Sciatic nerve (tissue), 2 donors: Measurements from ENCODE around the gene CDH24. TPM values are rescaled to one million over a fixed set of nuclear protein-coding genes. Genes with fewer than 3 reads are reported as not detected.

Experiments used
- ATAC-seq: fragments of 200-7000 bp; cut with Tn5 transposase; one replicate; pipeline ENCODE4 v1.9.1; 2020; ENCODE audit warnings: mild to moderate bottlenecking, moderate library complexity
- DNase-seq: peaks from one replicate; pipeline ENCODE4 v3.0.0-alpha.2; 2020; ENCODE audit warnings: low spot score
- intact Hi-C: fragments of 100-400 bp; cut with DNase I; formaldehyde crosslinking; loops from one replicate; pipeline ENCODE4 v1.14.2; 2022
- total RNA-seq: library from RNA; stranded (reverse); fragmentation: NEBNext Ultra II Directional; extraction: Animal tissue kit (Norgen Biotek cat#: 25700); gene quantifications from one replicate; pipeline ENCODE4 v1.2.1, GENCODE V29; 2021
- donor health status: DM: no; HTN: no; CAD: no.
- donor health status: DM: no; HTN: no; CAD: no.

CDH24 gene, protein sequence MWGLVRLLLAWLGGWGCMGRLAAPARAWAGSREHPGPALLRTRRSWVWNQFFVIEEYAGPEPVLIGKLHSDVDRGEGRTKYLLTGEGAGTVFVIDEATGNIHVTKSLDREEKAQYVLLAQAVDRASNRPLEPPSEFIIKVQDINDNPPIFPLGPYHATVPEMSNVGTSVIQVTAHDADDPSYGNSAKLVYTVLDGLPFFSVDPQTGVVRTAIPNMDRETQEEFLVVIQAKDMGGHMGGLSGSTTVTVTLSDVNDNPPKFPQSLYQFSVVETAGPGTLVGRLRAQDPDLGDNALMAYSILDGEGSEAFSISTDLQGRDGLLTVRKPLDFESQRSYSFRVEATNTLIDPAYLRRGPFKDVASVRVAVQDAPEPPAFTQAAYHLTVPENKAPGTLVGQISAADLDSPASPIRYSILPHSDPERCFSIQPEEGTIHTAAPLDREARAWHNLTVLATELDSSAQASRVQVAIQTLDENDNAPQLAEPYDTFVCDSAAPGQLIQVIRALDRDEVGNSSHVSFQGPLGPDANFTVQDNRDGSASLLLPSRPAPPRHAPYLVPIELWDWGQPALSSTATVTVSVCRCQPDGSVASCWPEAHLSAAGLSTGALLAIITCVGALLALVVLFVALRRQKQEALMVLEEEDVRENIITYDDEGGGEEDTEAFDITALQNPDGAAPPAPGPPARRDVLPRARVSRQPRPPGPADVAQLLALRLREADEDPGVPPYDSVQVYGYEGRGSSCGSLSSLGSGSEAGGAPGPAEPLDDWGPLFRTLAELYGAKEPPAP
- 6.5 TPM for total RNA-seq

DNA sequence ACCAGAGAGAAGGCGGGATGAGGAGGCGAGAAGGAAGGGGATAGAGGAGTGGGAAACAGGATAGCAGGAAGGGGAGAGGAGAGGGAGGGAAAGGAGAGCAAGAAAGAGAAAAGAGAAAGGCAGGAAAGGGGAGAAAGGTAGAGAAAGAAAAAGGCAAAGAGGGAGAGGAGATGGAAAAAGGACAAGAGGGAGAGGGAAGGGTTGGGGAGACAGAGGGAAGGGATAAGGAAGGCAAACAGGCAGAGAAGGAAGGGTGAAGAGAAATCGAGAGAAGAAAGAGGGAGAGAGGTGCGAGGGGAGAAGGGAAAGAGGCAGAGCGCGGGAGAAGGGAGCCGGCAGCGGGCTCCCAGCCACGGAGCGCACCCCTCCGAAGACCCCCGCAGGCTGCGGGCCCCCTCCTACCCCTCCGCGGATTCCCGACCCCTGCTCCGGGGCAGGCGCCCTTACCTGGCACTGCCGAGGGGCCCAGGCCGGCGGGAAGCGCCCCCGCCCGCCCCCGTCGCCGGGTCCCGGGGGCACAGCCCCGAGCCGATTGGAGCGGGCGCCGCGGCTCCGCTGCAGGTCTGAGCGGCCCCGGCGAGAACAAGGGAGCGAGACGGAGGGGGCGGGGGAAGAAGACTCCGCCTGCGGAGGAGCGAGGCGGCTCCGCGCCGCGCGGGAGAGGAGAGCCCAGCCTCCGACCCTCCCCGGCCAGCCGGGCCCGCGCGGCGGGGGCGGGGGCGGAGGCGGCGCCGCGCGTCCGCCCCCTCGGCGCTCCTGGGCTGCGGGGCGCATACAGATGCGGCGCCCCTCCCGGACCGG is at the start of gene CDH24:
TSS of gene CDH24 (minus strand) at position 565 of the 801 bp plus-strand sequence. CDS start 1,787 bp downstream, outside the sequence.
- ATAC-seq (peak; percentile 70), DNase-seq (peak; percentile 85)
- intact Hi-C loops: loop anchor here (2.0 kb wide), 1 partner anchor 70 kb away; no protein-coding TSS in a partner anchor

DNA sequence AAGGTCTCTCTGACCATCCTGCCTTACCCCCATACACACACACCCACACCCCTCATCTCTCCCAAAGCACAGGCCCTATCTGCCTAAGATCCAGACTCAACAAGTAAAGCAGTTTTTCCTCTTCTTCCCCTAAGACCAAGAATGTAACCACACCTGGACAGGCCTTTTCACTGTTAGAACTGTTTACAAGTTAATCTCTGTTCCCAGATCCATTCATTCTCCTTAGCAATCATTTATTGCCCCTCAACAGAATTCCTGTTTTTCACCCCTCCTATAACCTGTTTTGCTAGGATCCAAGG is 49.4 kb upstream of the CDH24 start:
- intact Hi-C loops: no loop called here
- ATAC-seq: no peak
- DNase-seq: no peak

DNA sequence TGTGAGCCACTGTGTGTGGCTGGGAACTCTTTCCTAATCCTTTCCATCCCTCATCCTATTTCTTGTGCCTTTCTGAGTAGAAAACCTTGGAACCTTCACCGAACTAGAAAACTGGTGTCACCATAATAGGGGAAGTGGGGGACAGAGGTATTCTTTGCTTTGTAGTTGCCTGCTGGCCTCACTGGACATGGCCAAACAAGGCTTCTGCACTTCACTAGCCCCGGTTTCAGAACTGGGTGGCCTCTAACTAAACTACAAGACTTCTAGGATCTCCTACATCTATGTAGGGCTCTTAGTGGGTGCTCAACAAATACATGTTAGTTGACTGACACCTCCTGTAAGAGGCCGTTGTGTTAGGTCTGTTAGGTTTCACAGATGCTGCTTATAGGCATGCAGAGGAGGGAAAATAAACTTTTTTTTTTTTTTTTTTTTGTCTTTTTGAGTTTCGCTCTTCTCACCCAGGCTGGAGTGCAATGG is 48.1 kb upstream of the CDH24 start:
- intact Hi-C loops: no loop called here
- ATAC-seq (no peak), DNase-seq (no peak)

DNA sequence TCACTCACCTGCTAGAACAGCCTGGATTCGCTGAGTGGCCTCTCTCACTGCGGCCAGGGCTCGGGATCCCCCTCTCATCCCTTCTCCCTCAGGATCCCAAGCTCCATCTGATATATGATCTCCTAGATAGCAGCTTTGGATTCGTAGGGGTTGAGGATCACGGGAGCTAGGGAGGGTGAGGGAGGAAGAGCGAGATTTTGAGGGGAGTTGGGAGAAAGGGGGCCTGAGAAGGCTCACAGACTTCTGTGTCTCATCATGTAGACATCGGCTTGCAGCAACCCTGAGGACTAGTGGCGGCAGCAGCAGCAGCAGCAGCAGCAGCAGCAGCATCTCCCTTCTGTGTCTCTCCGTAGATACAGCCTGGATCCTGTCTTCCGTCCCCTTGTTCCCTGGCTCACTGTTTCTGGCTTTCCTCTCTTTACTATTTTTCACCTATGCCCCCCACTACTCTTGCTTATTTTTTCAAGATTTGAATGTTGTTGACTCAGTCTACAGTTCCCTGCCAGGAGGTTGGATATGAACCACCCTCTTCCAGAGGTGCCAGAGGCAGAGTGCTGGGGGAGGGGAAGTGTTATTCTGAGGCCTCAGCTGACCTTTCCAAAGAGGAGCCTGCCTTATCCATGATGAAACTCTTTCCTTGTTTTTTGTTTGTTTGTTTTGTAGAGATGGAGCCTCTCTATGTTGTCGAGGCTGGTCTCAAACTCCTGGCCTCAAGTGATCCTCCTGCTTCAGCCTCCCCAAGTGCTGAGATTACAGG is 47.4 kb upstream of the CDH24 start, which contains the start of gene CIROP:
TSS of gene CIROP (minus strand) at position 399 of the 757 bp plus-strand sequence. CDS start at position 330, 69 bp downstream.
- DNase-seq (no peak), ATAC-seq (no peak)
- intact Hi-C loops: no loop called here

DNA sequence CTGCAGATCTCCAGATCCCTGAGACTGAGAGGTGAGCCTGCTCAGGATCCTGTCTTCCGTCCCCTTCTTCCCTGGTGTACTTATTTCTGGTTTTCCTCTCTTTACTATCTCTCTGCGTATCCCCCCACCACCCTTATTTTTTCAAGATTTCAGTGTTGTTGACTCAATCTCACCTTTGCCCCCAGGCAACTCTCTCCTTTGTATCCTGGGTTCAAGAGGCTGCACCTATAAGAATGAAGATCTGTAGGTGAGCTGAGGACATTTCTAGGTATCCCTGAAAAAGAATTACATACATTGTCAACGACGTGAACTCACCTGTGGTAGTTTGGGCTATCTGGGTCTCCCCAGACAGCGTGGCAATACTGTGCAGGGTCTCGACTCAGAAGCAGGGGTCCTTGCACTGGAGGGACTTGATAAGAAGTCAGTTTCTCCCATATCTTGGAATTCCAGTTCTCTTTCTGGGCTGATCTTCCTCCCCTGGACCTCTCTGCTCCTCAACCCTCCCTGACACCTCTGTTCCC is 46.8 kb upstream of the CDH24 start:
- intact Hi-C loops: no loop called here
- no peak for DNase-seq
- ATAC-seq: no peak

DNA sequence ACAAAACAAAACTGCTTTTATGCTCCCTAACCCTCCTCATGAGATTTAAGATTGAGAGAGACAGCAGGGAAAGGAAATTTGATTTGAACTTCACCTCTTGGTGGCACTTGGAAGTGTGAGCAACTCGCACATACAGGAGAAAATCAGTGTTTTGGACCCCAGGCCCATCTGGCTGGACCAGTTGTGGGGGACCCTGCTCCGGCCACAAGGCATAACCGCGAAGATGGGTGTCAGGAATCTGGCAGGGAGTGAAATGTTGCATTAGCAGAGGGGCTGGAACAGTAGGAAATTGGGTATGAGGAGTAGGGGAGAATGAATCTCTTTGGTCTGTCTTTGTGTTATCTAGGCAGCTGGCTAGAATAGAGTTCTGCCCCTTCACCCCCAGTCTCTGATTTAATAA is 46.3 kb upstream of the CDH24 start:
- intact Hi-C loops: no loop called here
- no peak for DNase-seq
- no peak for ATAC-seq

DNA sequence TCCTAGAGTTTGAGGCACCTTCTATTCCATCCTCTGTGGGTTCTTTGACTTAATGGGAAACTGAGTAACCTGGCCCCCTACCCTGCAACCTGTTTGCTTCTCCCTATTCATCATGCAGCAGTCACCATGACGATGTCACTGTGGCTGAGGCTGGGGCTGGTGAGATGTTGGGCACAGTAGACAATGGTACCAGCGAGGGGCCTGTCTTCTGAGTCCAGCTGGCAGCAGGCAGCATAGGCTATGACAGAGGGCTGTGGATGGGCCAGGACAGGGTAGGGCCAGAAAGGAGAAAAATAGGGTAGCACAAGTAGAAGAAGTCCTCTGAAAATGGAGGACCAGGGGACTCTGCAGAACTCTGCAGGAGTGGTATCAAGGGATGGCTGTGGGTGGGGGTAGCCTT is 45.5 kb upstream of the CDH24 start:
- intact Hi-C loops: no loop called here
- no peak for ATAC-seq
- no peak for DNase-seq

DNA sequence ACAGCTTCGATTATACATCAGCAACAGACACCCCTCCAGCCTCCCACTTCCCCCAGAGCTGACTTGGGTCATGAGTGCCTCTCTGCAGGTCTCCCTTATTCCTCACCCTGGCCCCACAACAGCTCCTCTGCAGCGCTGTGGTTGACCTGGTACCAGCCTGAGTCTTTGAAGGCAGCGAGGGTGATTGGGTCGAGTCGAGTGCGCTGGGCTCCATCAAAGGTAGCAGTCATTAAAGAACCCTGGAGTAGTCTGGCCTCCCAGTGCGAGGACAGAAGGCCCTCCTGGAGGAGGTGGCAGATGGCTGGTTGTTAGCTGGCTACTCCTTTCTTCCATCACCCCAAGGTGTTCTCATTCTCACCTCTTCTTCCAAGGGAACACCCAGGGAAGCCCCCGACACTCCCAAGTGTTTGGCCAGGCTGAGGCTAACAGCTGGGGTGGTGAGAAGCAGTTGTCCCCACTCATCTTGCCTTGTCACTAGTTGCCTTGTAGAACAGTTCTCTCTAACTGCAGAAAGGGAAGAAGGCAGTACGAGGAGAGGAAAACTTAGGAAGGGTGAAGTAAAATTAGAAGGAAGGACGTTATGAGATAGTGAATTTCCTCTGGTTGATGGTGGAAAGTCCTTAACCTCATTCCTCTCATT is 44.8 kb upstream of the CDH24 start:
- ATAC-seq (no peak), DNase-seq (no peak)
- intact Hi-C loops: no loop called here

DNA sequence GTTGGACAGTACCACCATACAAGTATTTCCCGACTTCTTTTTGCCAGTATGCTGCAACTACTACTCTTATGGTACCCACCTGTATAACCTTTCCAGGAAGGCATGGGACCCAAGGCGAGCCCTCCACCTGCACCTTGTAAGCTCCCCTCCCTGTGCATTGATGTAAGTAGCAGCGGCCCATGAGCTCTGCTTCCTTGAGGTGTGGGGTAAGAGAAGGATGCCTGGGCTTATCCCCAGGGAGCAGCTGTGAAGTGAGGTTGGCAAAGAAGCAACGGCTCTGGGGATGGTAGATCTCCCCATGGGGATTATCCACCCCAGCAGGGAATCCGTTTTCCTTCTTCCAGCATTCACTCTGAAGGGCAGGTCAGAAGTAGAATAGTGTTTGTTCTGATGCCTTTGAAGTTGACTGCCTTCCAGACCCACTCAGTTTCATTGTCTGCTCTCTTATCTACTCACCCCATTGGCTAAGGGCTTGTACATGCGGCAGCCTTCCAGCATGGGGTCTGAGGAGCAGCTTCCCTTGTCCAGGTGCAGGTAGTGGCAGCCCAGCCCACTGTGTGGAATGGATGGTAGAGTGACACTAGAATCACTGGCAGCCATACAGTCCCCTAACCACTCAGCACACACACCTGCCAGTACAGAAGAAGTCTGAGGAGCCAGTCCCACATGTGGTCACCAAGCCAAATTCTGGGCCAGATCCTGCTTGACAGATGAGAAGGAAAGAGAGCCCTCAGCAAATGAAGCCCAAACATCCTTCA is 44.1 kb upstream of the CDH24 start:
- intact Hi-C loops: no loop called here
- DNase-seq (no peak), ATAC-seq (no peak)

DNA sequence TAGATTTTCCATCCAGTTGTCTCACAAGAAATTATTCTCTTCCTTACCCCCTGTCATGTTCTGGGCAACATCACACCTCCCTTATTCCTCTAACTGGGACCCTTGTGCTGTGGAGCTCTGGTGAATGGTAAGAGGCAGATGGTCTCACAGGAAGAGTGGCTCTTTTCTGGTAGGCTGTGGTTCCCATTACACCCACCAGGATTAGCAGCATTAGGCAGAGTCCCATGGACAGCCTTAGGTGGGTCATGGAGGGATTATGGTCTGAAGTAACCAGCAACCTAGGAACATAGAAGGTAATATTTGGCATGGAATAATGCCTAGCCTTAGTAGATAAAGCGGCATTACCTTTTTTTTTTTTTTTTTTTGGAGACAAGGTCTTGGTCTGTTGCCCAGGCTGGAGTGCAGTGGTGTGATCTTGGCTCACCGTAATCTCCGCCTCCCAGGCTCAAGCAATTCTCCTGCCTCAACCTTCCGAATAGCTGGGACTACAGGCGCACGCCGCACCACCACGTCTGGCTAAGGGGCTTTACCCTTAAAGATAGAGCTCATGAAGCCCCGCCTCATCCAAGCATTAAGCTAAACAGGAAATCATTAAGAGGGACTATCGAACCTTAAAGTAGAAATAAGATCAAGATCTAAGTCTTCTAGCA is 42.0 kb upstream of the CDH24 start:
- no peak for DNase-seq
- intact Hi-C loops: no loop called here
- no peak for ATAC-seq

DNA sequence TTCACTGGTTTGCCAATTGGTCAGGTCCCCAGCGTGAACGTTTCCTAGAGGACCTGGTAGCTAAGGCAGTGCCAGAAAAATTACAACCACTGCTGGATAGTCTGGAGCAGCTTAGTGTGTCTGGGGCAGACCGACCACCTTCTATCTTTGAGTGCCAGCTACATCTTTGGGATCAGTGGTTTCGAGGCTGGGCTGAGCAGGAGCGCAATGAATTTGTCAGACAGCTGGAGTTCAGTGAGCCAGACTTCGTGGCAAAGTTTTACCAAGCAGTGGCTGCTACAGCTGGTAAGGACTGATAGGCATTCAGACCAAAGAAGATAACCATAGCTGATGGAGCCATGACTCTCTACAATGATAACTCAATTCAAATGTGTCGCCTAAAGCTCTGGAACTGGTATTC is 40.5 kb upstream of the CDH24 start:
- DNase-seq (no peak), ATAC-seq (no peak)
- intact Hi-C loops: no loop called here

DNA sequence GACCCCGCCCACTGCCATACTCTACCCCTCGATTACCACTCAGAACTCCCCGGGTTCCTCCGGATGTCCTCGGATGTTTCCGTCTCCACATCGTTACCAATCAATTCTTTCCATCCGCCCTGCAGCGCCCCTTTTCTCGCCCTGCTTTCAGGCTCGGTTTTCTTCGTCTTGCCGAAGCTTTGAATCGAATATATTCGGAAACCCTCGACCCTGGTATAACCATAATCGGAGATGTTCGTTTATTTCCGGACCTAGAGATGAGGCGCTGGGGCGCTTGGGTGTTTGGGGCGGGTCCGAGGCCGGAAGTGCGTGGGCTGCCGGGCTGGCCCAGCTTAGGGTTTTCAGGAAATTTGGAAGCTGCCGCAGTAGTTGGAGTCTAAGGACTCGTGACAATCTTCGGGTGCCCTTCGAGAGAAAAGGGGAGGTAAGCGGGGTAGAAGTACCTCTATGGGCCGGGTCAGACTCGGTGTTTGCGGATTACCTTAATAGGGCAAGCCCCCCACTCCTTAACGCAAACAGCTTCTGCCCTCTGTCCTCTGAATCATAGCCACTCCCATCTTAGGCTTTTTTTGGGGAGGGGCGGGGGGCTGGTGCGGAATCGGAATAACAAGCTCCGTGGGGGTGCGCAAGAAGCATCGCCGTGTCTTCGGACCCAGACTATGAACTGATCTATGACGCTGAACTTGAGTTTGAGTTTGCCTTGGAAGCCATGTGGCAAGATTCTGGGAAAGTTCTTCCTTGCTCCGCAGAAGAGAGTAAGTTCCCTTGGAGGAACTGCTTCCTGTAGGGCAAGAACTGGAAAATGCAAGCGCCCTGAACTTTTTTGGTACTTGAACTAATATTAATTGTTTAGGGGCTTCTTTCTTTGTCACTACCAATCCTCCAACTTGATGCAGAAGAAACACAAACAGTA is 38.1 kb upstream of the CDH24 start, which contains the start of gene C14orf119:
TSS of gene C14orf119 (plus strand) at position 310 of the 913 bp plus-strand sequence. CDS start 2,154 bp downstream, outside the sequence.
- intact Hi-C loops: no loop called here
- DNase-seq (peak; percentile 100), ATAC-seq (peak; percentile 98)

DNA sequence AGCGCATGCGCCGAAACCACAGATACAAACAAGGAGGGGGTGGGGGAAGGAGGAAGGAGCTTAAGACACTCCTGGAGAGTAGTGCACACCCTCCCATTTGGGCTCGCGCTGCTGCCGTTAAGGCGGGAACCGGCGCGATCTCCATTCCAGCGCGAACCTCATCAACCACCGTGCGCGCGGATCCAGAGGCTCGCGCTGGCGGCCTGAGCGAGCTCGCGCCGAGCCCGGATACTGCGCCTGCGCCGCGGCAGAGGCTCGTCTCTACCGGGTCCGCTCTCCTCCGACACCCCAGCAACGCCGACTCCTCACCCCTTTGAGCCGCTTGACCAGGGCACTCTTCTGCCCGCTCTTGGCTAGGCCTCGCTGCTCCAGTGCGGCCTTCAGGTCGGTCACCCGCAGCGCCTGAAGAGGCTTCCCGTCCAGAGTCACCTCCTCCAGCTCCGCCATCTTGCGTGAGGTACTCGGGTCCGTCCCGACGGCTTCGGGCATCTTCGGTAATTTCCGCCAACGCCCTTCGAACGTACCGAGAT is 37.4 kb upstream of the CDH24 start, which contains the start of gene ACIN1:
TSS of gene ACIN1 (minus strand) at position 471 of the 530 bp plus-strand sequence. CDS start at position 447, 24 bp downstream.
- peak; percentile 72 for ATAC-seq
- peak; percentile 80 for DNase-seq
- intact Hi-C loops: no loop called here

DNA sequence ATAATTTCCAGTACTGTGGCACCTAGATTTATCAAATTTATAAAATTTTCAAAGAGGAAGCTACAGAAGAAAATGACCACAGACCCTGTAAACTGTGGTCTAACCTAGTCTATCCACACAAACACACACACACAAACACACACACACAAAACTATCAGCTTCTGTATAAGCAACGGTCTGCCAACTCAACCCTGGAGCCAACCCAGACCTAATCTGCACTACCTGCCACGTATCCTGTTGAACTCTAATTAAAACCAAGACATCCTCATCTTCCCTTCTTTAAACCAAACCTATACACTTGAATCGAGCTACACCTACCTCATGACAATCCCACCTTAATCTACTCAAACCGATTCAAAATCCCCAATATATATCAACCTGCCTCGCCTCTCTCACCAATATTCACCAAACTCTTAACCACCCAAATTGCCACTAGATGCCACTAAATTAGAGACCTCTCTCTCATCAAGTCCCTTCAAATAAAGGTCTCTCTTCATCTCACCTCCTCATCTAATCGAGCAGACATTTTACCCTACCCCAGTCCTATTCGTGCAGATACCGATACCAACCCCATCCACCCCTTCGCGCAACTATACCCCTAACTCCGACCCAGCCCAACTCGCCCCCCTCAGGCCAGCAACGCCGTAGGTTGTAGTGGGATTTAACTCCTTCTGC is 36.8 kb upstream of the CDH24 start:
- ATAC-seq (no peak), DNase-seq (no peak)
- intact Hi-C loops: no loop called here

DNA sequence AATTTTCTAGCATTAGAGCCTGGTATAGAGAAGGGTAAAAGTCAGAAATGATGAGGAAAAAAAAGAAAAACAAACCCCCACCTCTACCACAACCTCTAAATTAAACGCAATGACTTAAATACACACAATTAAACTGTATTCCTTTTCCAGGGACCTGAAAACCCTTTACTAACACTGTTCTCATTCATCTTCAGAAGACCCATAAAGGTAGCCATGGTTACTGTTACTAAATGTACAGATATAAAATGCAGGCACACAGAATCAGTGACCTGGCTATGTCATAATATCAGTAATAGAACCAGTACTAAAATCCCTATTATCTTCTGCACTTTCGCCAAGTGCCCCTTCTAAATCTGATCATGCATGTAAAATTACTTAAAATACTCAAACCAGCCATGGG is 36.2 kb upstream of the CDH24 start:
- ATAC-seq (no peak), DNase-seq (no peak)
- intact Hi-C loops: no loop called here
